HUES48 (cell line): Measurements from ENCODE around the gene TMED8.

ENCODE experiments used
- H3K27ac ChIP-seq: one replicate; pipeline ENCODE4 v1.7.0; 2013; ENCODE audit warnings: low read depth, low read length, inconsistent platforms
- H3K27me3 ChIP-seq: 2 replicates; pipeline ENCODE4 v1.6.1; 2013; ENCODE audit warnings: mild to moderate bottlenecking, low read length; ENCODE audit not compliant: control insufficient read depth, insufficient read depth
- H3K36me3 ChIP-seq: 2 replicates; pipeline ENCODE4 v1.6.1; 2013; ENCODE audit warnings: low read length; ENCODE audit not compliant: control insufficient read depth, insufficient read depth
- H3K4me1 ChIP-seq: 2 replicates; pipeline ENCODE4 v1.6.1; 2013; ENCODE audit warnings: mild to moderate bottlenecking, low read length; ENCODE audit not compliant: control insufficient read depth, insufficient read depth
- H3K4me3 ChIP-seq: 2 replicates; pipeline ENCODE4 v1.5.1; 2013; ENCODE audit warnings: mild to moderate bottlenecking, low read depth, low read length
- H3K9ac ChIP-seq: 2 replicates; pipeline ENCODE4 v1.6.1; 2013; ENCODE audit warnings: mild to moderate bottlenecking, low read depth, low read length, moderate library complexity
- H3K9me3 ChIP-seq: 2 replicates; pipeline ENCODE4 v1.6.1; 2013; ENCODE audit warnings: low read length; ENCODE audit not compliant: control insufficient read depth, insufficient read depth

The TMED8 gene

DNA sequence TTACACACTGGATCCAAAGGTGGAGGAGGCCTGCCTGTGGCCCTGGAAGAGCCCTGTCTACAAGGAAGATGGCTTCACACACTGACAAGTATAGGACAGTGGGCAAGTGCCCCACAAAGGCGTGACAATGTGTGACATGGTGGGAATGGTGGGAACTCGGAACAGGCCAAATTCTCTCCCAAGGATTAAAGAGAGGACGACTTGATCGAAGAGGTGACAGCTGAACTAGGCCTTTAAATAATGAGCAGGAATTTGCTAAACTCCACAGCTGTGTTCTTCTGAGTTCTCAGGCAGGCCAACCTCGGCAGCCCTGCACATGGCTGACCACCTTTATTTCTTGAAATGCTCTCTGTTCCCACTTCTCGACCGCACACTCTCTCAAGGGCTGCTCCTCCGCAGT is 80.0 kb downstream of the TMED8 start:
- H3K4me3 ChIP-seq, result no peak overlapping the region
- H3K9ac ChIP-seq, result no peak overlapping the region
- 0 out of 2 replicates have a peak, but pooled peaks cover 5% of the 10 kb centered on the region for H3K4me1 ChIP-seq
- no peaks in the 10 kb centered on the region for H3K9me3 ChIP-seq
- no peak overlapping the region for H3K27ac ChIP-seq
- H3K27me3 ChIP-seq, result no peaks in the 10 kb centered on the region
- H3K36me3 ChIP-seq, result peaks cover 33% of the 10 kb centered on the region

DNA sequence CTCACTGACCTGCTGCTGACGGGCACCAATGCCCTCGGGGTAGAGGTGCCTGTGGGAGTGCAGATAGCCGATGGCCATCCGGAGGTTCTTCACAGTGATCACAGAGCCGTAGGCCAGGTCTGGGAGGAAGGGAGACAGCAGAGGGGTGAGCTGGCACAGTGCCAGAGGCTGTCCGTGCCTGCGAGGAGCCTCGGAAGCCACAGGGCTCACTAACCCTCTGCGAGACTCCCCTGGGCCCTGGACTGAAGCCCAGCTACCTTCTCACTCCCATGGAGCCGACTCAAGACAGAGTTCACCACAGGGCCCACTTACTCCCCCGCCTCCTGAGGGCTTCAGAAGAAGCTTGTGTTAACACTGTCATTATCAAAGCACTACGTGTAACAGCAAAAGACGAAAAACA is 80.7 kb downstream of the TMED8 start:
- Histone ChIP-seq H3K27ac (no peak overlapping the region), H3K4me1 (no peaks in the 10 kb centered on the region), H3K27me3 (no peaks in the 10 kb centered on the region), H3K9me3 (no peaks in the 10 kb centered on the region), H3K9ac (no peak overlapping the region), H3K4me3 (no peak overlapping the region), H3K36me3 (peaks cover 33% of the 10 kb centered on the region)

DNA sequence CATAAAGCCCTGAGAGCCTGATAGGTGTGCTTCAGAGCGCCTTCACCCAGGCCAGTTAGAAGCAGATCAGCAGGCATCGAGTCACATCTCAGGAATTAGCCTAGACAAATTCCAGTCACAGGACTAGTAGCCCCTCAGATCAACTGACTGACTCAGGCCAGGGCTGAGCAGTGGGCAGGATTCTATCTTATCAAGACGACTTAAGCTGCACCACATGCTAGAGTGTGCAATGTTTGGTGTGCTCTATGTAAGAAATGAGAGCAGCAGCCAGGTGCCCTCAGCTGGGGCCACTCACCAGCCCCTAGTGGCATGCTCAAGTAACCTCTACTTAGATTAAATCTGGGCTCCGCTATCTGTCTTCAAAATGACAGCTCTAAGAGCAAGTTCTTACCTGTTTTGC is 86.2 kb downstream of the TMED8 start:
- H3K9me3 ChIP-seq, result no peaks in the 10 kb centered on the region
- no peaks in the 10 kb centered on the region for H3K4me1 ChIP-seq
- no peak overlapping the region for H3K27ac ChIP-seq
- H3K4me3 ChIP-seq, result no peak overlapping the region
- peaks cover 30% of the 10 kb centered on the region for H3K36me3 ChIP-seq
- H3K9ac ChIP-seq, result no peak overlapping the region
- no peaks in the 10 kb centered on the region for H3K27me3 ChIP-seq

DNA sequence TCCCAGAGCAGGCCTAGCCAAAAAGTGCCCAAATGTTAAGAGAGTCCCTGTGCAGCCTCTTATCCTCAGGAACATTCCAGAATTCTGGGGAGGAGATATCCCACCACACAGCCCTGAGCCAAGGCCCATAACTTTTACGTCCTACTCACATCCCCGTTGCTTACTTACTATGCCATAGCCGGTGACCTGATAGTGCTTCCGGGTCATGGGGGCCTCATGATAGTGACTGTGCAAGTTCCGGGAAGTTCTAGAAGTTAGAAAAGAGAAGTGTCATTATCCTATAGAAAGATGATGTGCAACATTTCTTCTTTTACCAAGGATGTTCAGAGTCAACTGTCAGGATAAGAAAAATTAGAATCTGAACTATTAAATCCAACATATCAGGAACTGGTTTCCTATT is 90.3 kb downstream of the TMED8 start:
- no peaks in the 10 kb centered on the region for H3K9me3 ChIP-seq
- no peaks in the 10 kb centered on the region for H3K27me3 ChIP-seq
- H3K27ac ChIP-seq, result no peak overlapping the region
- H3K4me3 ChIP-seq, result no peak overlapping the region
- no peaks in the 10 kb centered on the region for H3K4me1 ChIP-seq
- H3K9ac ChIP-seq, result no peak overlapping the region
- peaks cover 52% of the 10 kb centered on the region for H3K36me3 ChIP-seq
